ENCODE measurements around the gene CDYL.

DNA sequence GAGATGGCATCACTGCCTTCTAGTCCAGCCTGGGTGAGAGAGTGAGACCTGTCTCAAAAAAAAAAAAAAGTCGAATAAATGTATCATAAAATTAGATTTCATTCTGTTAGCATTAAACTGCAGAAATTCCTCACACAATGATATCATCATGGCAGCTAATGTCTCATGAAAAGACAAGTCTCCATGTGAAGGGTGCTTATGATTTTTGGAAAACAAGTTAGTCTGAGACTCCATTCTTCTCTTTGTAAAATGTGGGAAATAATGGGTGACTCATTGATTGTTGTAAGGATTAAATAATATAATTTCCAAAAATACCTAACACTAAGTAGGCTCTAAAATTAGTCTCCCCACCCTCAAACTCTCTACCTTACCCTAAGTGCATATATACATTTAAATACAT lies 49.6 kb upstream of the CDYL start:
- TF ChIP-seq, protein P1, sequence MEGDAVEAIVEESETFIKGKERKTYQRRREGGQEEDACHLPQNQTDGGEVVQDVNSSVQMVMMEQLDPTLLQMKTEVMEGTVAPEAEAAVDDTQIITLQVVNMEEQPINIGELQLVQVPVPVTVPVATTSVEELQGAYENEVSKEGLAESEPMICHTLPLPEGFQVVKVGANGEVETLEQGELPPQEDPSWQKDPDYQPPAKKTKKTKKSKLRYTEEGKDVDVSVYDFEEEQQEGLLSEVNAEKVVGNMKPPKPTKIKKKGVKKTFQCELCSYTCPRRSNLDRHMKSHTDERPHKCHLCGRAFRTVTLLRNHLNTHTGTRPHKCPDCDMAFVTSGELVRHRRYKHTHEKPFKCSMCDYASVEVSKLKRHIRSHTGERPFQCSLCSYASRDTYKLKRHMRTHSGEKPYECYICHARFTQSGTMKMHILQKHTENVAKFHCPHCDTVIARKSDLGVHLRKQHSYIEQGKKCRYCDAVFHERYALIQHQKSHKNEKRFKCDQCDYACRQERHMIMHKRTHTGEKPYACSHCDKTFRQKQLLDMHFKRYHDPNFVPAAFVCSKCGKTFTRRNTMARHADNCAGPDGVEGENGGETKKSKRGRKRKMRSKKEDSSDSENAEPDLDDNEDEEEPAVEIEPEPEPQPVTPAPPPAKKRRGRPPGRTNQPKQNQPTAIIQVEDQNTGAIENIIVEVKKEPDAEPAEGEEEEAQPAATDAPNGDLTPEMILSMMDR (IDR thresholded peaks at IDR 0.05; ENCODE audit: low read depth, low read length, missing input control), result no peak
- TF ChIP-seq YY1 (IDR thresholded peaks at IDR 0.05) (no peak), SP1 (IDR thresholded peaks at IDR 0.05) (no peak), TAF1 (conservative IDR thresholded peaks at IDR 0.05) (no peak)
- TF ChIP-seq, protein P2, sequence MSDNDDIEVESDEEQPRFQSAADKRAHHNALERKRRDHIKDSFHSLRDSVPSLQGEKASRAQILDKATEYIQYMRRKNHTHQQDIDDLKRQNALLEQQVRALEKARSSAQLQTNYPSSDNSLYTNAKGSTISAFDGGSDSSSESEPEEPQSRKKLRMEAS (IDR thresholded peaks at IDR 0.05), result no peak

All from liver (tissue), 3 donors.